Stimulated activated CD8-positive, alpha-beta memory T cell treated with anti-CD3 and anti-CD28 coated beads, Interleukin-12 subunit alpha, Interleukin-12 subunit beta, amount 100 ng/mL, for 4 hours (primary cell): ENCODE results near the gene AATF.

Experiments used
- DNase-seq: peaks from one replicate; pipeline ENCODE4 v3.0.0-alpha.2; 2020; ENCODE audit warnings: low read depth

Gene AATF

DNA sequence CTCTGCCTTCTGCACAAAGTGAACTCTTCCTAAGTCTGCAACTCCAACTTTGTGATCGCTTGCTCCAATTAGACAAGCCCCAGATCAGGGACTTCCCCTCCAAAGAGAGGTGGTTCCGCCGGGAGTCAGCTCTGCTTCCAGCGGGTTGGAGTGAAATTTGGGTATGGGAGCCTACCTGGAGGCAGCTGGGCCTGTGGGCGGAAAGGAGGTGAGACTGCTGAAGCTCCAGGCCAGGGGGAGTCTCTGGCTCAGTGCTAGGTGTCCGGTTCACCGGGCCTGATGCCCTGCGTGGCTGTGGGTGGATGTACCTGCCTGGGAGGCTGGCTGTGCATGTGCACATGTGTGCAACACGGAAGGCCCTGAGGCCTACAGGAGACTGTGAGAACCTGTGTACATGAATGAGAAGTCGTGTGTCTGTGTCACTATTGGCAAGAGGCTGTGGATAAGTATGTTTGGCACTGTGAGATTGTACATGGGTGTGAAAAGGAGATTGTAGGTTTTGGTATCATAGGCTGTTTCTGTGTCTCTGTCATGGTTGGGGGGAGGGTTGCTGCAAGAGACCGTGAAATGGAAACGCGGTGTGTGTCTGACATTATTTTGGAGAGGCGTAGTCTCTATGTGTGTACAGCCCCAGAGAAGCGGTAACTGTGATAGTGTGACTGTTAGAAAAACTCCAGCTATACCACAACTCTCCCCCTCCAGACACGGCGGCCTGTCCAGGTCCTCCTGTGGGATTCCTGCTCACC lies 7.3 kb upstream of the AATF start:
- DNase-seq = no peak

DNA sequence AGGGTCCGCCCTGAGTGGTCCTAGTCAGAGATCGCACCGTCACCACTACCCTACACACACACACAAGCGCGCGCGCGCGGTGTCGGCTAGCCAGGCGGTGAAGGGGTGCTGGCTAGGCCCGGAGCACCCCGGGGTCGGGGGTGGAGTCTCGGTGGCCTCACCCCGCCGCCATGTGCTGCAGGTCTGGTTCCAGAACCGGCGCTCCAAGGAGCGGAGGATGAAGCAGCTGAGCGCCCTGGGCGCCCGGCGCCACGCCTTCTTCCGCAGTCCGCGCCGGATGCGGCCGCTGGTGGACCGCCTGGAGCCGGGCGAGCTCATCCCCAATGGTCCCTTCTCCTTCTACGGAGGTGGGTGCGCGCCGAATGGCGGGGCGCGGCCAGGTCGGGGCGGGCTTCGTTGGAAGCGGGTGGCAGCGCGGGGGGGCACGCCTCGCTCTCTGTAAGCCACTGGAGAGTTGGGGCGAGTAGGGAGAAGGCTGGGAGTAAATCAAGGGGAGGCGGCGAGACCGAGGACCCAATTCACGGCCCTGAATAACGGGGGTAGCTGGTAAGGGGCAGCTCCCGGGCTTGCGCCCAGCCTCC lies 6.6 kb upstream of the AATF start:
- no peak for DNase-seq

DNA sequence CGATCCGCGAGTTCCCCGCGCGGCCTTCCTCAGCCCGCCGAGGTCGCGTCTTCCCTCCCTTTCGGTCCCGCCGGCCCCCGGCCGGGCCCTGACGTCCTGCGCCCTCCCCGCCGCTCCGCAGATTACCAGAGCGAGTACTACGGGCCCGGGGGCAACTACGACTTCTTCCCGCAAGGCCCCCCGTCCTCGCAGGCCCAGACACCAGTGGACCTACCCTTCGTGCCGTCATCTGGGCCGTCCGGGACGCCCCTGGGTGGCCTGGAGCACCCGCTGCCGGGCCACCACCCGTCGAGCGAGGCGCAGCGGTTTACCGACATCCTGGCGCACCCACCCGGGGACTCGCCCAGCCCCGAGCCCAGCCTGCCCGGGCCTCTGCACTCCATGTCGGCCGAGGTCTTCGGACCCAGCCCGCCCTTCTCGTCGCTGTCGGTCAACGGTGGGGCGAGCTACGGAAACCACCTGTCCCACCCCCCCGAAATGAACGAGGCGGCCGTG lies 6.1 kb upstream of the AATF start:
- no peak for DNase-seq

DNA sequence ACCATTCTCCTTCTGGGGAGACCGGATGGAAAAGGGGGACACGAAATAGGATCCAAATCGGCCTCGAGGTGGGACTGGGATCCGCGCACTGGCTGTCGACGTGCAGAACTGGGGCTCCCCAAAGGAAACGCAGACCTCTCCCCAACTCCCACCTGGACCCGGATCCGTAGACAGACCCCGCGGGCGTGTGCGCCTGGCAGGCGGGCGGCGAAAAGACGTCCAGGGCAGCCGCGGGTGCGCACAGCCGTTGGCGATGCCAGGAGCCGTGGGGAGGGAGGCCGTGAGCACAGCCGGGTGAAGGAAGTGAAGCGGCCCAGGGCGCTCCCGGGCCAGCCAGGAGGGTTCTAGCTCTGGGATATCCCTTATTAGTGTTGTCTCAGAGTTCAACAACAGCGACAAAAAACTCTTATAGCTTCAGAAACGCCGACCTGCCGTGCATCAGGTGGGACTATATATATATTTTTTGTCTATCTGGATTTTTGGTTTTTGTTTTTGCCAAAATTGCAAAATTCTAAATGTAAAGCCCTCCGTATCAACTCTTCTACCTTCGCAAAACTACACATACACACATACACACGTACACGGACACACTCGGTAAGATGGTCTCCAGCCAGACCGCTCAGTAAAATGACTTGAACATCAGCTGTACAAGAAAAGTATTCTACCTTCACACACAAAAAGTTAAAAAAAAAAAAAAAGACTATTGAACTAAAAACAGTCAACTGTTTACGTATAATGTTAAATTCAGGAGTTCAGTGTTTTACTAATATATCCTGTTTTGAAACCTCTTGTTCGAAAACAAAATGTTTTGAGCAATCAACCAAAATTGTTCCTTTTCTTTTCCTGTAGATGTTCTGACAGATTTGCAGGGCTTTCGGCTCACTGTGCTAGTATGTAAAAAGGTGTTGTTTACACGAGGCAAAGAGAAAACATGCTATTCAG lies 5.2 kb upstream of the AATF start:
- DNase-seq = no peak

DNA sequence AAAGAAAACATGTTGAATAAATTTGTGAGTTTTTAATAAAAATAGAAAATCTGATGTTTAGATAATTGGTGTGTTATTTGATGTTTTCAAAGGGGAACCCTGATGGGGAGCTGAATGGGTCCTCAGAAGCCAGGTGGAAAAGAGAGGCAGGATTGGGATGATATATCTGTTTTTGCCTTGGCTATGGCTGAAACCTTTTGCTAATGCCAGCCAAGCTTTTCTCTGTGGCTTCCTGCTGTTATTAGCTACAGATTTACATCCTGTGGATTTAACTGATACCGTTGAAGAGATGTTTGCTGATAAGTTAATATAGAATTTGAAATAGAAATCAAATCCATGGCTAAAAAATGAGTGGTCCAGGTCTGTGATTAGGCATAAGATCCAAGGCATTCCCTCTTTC lies 4.2 kb upstream of the AATF start:
- DNase-seq = no peak

DNA sequence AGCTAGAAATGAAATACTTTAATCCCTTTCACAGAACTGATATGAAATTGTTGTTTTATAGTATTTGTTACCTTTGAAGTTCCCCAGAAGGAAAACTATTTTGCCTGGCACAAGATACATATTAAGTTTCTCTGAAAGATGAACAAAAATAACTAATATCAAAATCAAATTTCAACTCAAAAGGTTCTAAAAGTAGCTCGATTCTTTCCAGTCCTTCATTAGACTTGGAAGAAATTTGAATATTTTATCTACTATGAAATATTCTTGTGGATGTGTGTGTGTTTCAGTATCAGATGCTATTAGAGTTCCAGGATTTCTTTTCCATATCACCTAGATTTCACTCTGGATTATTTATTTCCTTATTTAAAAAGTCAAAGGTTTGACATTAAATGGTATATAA lies 3.6 kb upstream of the AATF start:
- DNase-seq = no peak

DNA sequence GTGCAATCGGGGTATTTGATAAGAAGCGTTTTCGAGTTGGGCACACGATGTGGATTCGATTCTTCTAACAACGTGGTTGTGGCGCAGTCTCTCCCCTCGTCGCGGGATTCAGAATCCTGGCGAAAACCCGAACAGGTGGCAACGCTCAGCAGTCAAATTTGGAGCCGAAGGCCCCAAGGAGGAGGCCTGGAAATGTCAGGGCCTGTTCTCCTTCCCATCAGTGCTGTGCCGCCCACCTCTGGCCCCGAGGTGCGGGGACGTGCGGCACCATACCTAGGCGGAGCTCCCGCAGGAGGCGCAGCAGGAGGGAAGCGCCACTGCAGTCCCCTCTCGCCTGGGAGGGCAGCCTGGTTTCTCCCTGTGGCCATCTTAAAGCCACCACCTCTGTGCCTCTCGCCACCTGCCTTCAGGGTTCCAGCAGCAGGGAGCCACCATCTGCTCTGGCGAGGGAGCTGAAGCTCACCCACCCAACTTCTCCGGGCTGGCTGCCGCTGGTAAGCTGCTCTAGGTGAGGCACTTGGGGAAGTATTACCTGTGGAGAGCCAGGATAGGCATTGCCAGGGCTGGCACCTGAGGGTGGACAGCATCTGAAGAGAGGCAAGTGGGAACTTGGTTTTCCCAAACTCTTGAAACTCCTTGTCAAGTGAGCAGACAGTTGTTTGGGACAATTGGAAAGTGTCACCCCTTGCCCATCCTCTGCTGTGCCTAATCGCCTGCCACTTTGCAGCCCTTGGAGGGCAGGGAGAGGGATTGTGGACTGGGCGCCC lies 2.6 kb upstream of the AATF start:
- no peak for DNase-seq

DNA sequence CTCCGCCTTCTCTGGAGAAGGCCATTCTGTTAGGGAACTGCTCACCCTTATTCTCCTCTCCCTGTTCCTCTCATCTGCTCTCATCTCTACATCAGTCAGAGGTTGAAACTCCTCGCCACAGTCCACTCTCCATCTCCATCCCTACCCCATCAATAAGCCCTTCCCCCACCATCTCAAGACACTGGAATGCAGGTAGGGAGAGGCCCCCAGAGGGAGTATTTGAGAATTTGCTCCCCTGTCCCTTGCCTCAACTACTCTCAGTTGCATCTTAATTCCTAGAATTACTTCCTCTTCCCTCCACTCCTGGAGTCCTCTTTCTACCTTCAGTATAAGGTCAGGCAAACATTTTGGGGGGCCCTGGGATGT lies 2.0 kb upstream of the AATF start:
- DNase-seq = no peak

DNA sequence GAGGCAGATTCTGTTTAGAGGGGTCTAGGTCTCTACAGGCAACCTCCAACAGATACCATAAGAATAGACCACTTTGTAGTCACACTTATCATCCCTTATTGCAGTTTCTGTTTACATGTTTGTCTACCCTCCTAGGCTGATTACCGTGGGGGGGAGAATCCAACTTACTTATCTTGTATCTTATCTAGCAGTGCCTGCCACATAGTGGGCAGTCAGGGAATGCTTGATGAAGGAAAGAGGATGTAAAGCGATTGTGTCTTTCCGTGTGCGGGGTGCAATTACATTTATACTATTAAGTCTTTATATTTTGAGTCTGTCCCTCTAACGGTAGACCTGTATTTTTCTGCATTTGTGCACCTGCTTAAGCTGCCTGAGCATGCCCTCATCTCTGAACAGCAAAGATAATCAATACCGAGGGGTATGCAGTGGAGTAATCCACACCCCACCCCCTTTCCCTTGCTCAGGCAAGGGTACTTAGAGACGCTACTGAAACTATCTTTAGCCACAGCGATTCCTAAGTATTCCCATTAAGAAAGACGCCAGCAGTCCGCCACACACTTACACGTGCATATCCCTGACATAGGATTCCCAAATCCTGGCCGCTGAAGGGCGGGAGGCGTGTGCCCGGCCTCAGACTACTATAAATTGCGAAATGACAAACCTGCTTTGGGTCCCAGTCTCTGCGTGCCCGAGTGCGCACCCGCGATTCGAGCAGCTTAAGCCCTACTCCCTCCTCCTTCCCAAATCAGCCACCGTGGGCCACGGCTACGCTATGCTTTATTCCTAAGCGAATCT lies 635 bp upstream of the AATF start:
- DNase-seq = no peak

DNA sequence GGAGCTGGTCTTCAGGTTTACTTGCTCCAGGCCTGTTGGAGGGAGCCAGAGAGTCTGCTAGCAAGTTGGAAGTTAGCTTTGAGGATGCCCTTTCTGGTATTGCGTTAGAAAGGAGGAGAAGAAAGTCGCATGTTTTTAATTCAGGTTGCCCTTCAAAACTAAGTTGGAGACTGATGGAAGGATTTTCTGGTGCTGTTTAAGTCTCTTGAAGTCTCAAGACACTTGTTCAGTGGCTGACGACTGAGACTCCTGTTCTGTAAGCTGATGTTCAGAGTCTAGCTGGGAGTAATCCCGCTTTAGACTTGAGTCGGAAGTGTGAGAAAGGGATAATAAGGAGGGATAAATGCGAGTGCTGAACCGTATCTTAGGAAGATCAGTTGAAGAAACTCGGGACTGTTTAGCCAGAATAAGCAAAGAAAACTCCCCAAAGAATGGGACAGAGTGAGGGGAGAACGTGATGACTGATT lies 740 bp downstream of the AATF start:
- no peak for DNase-seq

DNA sequence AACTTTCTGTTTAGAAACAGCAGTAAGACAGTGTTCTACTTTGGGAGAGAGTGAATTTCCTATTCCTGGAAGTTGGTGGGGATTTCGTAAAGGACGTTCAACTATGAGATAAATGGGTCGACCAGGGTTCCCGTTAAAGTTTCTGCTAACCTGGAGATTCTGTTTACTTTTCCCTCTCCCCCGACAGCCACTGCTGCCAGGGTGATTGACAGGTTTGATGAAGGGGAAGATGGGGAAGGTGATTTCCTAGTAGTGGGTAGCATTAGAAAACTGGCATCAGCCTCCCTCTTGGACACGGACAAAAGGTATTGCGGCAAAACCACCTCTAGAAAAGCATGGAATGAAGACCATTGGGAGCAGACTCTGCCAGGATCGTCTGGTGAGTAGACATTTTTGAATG lies 1.3 kb downstream of the AATF start:
- DNase-seq = no peak

DNA sequence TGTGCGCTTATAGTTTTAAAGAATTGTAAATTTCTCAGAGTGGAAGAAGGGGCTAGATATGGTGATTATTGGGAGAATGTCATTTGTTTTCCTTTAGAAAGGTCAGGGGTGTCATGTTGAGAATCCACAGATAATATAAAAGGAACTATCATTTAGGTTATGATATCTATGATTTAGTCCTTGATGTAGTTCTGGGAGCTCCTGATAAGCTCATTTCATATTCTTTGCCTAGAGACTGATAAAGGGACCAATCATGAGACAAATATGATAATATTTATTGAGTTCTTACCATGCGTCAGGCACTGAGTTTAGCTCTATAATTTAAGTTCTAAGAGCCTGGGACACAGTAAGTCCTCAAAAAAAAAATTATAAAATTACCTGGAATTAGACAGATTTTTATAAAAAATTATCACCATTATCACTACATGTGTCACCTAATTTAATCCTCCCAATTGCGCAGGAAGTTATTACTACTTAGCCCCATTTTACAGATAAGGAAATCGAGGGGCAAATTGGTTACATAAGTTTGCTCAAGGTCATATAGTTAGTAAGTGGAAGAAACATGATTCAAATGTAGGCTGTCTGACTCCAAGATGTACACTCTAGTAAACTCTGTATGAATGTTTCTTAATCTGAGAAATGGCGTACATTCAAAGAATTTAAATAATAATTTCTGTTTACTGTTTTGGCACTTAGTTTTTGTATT lies 2.5 kb downstream of the AATF start:
- no peak for DNase-seq

DNA sequence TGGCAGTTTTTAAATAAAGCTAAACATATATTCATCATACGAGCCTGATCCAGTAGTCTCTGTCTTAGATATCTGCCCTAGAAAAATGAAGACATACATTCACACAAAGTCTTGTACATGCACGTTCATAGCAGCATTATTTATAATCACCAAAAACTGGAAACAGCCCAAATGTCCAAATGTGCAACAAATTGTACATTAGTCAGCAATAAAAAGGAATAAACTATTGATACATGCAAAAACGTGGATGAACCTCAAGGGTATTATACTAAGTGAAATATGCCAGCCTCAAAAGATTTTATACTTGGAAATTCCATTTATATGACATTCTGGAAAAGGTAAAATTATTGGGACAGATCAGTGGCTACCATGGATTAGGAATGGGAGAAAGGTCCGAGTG lies 22.8 kb downstream of the AATF start:
- no peak for DNase-seq

DNA sequence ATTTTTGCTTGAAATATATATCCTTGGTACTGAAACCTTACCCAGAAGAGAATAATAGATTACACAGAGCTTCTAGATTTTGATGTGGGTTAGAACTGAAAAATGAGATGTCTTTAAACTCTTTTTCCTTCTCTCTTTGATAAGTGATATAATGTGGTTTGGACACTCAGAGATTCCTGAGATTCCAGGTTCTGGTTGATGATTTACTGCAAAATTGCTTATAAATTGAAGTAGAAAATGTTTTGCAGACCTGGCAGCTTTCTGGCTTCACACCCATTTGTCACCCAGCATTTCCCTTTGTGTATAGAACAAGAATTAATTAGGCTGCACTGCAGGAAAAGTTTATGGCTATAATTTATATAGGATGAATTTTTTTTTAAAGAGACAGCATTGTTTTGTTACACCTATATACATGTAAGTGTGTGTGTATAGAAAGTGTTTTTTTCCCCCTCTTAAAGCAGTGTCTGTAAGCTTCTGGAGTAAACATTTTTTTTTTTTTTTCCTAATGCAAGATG lies 23.5 kb downstream of the AATF start:
- no peak for DNase-seq

DNA sequence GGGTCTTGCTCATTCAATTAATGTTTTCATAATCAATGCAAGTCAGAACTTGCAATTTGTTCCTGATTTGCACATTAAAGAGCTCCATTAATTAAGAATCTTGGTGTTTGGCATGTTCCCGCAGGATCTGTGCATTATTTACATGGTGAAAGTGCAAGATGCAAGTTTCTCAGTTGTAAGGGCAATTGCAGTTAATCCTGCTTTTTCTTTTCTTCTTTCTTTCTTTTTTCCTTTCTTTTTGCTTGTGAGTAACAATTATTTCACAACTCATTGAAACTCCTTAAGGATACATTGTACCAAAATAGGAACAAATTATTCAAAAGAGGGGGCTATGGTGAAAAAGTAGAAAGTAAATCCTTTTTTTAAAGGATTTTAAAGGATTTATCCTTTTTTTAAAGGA lies 24.2 kb downstream of the AATF start:
- DNase-seq = no peak

DNA sequence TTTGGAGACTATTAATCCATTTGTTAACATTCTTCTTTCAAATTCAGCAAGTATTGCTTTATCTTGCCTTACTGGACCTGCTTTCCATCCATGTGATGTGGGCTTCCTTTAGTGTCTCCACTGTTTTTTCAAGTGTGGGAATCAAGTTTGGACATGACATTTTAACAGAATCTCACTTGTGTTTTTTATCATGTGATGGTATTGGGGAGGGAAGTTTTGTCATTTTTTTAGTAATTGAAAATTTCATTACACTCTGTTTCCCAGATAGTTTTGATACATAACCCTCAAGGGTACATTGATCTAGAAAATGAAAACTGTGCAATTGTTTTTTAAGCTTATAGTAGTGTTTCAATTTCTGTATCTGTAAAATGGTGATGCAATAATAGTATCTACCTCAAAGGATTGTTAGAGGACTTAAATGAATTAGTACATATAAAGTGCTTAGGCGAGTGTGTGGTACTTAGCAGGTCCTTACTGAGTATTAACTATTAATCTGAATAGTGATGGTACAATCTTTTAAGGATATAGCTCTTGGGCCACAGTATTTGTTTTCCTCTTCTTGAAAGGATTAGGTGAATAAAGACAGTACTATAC lies 27.3 kb downstream of the AATF start:
- no peak for DNase-seq

DNA sequence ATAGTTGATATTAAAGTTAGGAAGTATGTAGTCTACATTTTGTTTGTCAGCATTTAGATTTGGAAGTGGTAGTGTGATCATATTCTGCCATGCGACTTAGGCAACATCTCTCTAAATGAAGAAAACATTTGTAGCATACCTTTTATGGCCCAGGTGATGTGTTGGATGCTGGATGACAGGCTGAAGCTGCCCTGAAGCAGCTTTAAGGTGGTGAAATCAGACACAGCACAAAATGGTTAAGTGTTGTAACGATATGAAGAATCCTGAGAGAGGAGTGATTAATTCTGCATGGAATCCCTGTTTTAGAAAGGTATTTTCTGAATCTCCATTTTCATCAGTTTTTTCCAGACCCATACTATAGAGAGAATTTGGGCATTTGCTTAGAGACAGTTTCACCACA lies 28.3 kb downstream of the AATF start:
- DNase-seq = no peak

DNA sequence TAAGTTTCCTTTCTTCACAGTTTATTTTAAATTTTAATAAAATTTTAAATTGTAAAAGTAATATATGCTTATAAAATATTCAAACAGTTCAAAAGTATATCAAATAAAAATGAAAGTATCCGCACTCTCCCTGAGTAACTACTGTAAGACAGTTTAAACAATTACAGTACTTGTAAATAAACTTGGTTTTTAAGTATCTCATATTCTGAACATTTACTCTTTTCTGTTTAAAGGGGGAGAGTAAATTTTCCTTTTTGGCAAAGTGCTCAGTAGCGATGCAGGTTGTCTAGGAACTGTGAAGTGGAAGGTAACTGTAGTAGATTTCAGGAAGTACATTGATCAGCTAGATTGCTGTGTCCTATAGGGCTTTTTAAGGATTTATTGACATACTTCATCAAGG lies 28.8 kb downstream of the AATF start:
- DNase-seq = no peak

DNA sequence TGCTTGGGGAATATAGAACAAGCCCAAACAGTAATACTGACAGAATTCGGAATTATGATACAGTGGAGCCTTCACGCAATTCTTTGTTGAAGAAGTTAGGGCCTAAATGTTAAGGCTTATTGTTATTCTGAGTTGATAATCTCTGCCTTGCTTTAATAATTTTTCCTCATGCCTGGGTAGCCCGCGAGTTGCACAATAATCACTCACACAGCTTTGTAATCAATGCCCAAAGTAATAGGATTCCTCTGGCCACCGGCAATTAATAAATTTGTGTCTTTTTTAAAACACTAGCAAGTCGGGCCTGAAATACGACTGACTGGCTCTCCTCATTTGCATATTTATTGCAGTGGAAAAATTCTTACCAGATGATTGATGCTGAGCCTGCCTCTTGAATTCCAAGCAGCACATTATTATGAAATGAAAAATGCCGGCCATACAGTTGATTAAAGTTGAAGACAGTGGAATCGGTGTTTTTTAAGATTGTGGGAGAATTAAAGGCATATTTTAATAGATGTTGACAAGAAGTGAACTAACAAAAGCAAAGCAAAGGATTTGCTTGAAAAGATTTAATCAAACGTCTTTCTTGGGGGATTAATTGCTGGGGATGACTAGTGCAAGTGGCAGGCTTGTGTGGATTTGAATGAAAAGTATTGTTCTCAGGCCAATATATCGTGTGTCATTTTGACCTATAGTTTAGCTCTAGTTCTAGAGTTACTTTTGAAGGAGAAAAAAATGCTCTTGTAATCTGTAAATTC lies 30.2 kb downstream of the AATF start:
- DNase-seq = no peak
